Measurements from ENCODE around the gene TUBB2B.
"Not testable (repeated sequence)": the region's sequence is repeated elsewhere in the genome, so short reads cannot be mapped to it uniquely, and the experiment has no call there.

The TUBB2B gene

GRCh38 chr6:3242768-3243167 is 15.3 kb upstream of the TUBB2B start:
- no peaks in the 10 kb centered on the region for H3K9me3 ChIP-seq (ENCODE audit: control insufficient read depth, insufficient read depth, low read length)
- H3K4me3 ChIP-seq (ENCODE audit: low read depth, low read length), result no peak overlapping the region
- H3K9ac ChIP-seq (ENCODE audit: low read depth, low read length), result no peak overlapping the region
- no peak overlapping the region for H3K27ac ChIP-seq (ENCODE audit: low read depth, low read length)
- peaks cover 6% of the 10 kb centered on the region for H3K4me1 ChIP-seq (ENCODE audit: control insufficient read depth, insufficient read depth, low read length)
- no peaks in the 10 kb centered on the region for H3K27me3 ChIP-seq (ENCODE audit: control insufficient read depth, insufficient read depth, low read length)
- H3K36me3 ChIP-seq (ENCODE audit: control insufficient read depth, insufficient read depth, low read length), result no peaks in the 10 kb centered on the region

- not testable (repeated sequence) for H3K9me3 ChIP-seq (ENCODE audit: control insufficient read depth, insufficient read depth, low read length); H3K4me3 ChIP-seq (ENCODE audit: low read depth, low read length); H3K9ac ChIP-seq (ENCODE audit: low read depth, low read length); H3K27me3 ChIP-seq (ENCODE audit: control insufficient read depth, insufficient read depth, low read length); H3K27ac ChIP-seq (ENCODE audit: low read depth, low read length); H3K4me1 ChIP-seq (ENCODE audit: control insufficient read depth, insufficient read depth, low read length); H3K36me3 ChIP-seq (ENCODE audit: control insufficient read depth, insufficient read depth, low read length)
Observed at GRCh38 chr6:3241745-3242144, 14.3 kb upstream of the TUBB2B start.

GRCh38 chr6:3240595-3240994 is 13.1 kb upstream of the TUBB2B start:
- H3K27ac ChIP-seq (ENCODE audit: low read depth, low read length), result no peak overlapping the region
- no peak overlapping the region for H3K9ac ChIP-seq (ENCODE audit: low read depth, low read length)
- H3K4me3 ChIP-seq (ENCODE audit: low read depth, low read length), result no peak overlapping the region
- no peaks in the 10 kb centered on the region for H3K36me3 ChIP-seq (ENCODE audit: control insufficient read depth, insufficient read depth, low read length)
- H3K4me1 ChIP-seq (ENCODE audit: control insufficient read depth, insufficient read depth, low read length), result peaks cover 1% of the 10 kb centered on the region; the same call in 1 of the 2 replicates
- no peaks in the 10 kb centered on the region for H3K9me3 ChIP-seq (ENCODE audit: control insufficient read depth, insufficient read depth, low read length)
- no peaks in the 10 kb centered on the region for H3K27me3 ChIP-seq (ENCODE audit: control insufficient read depth, insufficient read depth, low read length)

- Histone ChIP-seq H3K4me3 (ENCODE audit: low read depth, low read length) (no peak overlapping the region), H3K9me3 (ENCODE audit: control insufficient read depth, insufficient read depth, low read length) (no peaks in the 10 kb centered on the region), H3K9ac (ENCODE audit: low read depth, low read length) (no peak overlapping the region), H3K36me3 (ENCODE audit: control insufficient read depth, insufficient read depth, low read length) (no peaks in the 10 kb centered on the region), H3K27me3 (ENCODE audit: control insufficient read depth, insufficient read depth, low read length) (no peaks in the 10 kb centered on the region), H3K27ac (ENCODE audit: low read depth, low read length) (no peak overlapping the region), H3K4me1 (ENCODE audit: control insufficient read depth, insufficient read depth, low read length) (peaks cover 5% of the 10 kb centered on the region; the same call in 1 of the 2 replicates)
Observed at GRCh38 chr6:3239110-3239830, 11.8 kb upstream of the TUBB2B start.

- Histone ChIP-seq H3K4me3 (ENCODE audit: low read depth, low read length) (no peak overlapping the region), H3K36me3 (ENCODE audit: control insufficient read depth, insufficient read depth, low read length) (no peaks in the 10 kb centered on the region), H3K27me3 (ENCODE audit: control insufficient read depth, insufficient read depth, low read length) (peaks cover 5% of the 10 kb centered on the region), H3K27ac (ENCODE audit: low read depth, low read length) (no peak overlapping the region), H3K9ac (ENCODE audit: low read depth, low read length) (no peak overlapping the region), H3K9me3 (ENCODE audit: control insufficient read depth, insufficient read depth, low read length) (no peaks in the 10 kb centered on the region), H3K4me1 (ENCODE audit: control insufficient read depth, insufficient read depth, low read length) (peaks cover 5% of the 10 kb centered on the region; the same call in 1 of the 2 replicates)
Observed at GRCh38 chr6:3237761-3238662, 10.6 kb upstream of the TUBB2B start.

- Histone ChIP-seq H3K4me3 (ENCODE audit: low read depth, low read length) (no peak overlapping the region), H3K27me3 (ENCODE audit: control insufficient read depth, insufficient read depth, low read length) (peaks cover 19% of the 10 kb centered on the region), H3K9me3 (ENCODE audit: control insufficient read depth, insufficient read depth, low read length) (no peaks in the 10 kb centered on the region)
Observed at GRCh38 chr6:3236005-3236404, 8.6 kb upstream of the TUBB2B start.

GRCh38 chr6:3235486-3235885 is 8.0 kb upstream of the TUBB2B start:
- Histone ChIP-seq H3K9ac (ENCODE audit: low read depth, low read length) (no peak overlapping the region), H3K4me1 (ENCODE audit: control insufficient read depth, insufficient read depth, low read length) (peaks cover 11% of the 10 kb centered on the region), H3K9me3 (ENCODE audit: control insufficient read depth, insufficient read depth, low read length) (no peaks in the 10 kb centered on the region), H3K4me3 (ENCODE audit: low read depth, low read length) (no peak overlapping the region), H3K27ac (ENCODE audit: low read depth, low read length) (no peak overlapping the region), H3K27me3 (ENCODE audit: control insufficient read depth, insufficient read depth, low read length) (peaks cover 23% of the 10 kb centered on the region), H3K36me3 (ENCODE audit: control insufficient read depth, insufficient read depth, low read length) (no peaks in the 10 kb centered on the region)

More at GRCh38 chr6:3236005-3236404, 8.6 kb upstream of the TUBB2B start:
- Histone ChIP-seq H3K36me3 (ENCODE audit: control insufficient read depth, insufficient read depth, low read length) (no peaks in the 10 kb centered on the region), H3K9ac (ENCODE audit: low read depth, low read length) (no peak overlapping the region), H3K4me1 (ENCODE audit: control insufficient read depth, insufficient read depth, low read length) (peaks cover 6% of the 10 kb centered on the region; the same call in 1 of the 2 replicates), H3K27ac (ENCODE audit: low read depth, low read length) (no peak overlapping the region)

GRCh38 chr6:3233904-3234303 is 6.5 kb upstream of the TUBB2B start:
- Histone ChIP-seq H3K4me1 (ENCODE audit: control insufficient read depth, insufficient read depth, low read length) (peaks cover 23% of the 10 kb centered on the region), H3K9ac (ENCODE audit: low read depth, low read length) (no peak overlapping the region), H3K9me3 (ENCODE audit: control insufficient read depth, insufficient read depth, low read length) (no peaks in the 10 kb centered on the region), H3K27me3 (ENCODE audit: control insufficient read depth, insufficient read depth, low read length) (peaks cover 39% of the 10 kb centered on the region), H3K4me3 (ENCODE audit: low read depth, low read length) (no peak overlapping the region), H3K36me3 (ENCODE audit: control insufficient read depth, insufficient read depth, low read length) (no peaks in the 10 kb centered on the region), H3K27ac (ENCODE audit: low read depth, low read length) (no peak overlapping the region)

GRCh38 chr6:3233321-3233720 is 5.9 kb upstream of the TUBB2B start:
- Histone ChIP-seq H3K9me3 (ENCODE audit: control insufficient read depth, insufficient read depth, low read length) (no peaks in the 10 kb centered on the region), H3K27me3 (ENCODE audit: control insufficient read depth, insufficient read depth, low read length) (peaks cover 43% of the 10 kb centered on the region), H3K9ac (ENCODE audit: low read depth, low read length) (no peak overlapping the region), H3K4me1 (ENCODE audit: control insufficient read depth, insufficient read depth, low read length) (peaks cover 24% of the 10 kb centered on the region), H3K4me3 (ENCODE audit: low read depth, low read length) (no peak overlapping the region), H3K36me3 (ENCODE audit: control insufficient read depth, insufficient read depth, low read length) (no peaks in the 10 kb centered on the region), H3K27ac (ENCODE audit: low read depth, low read length) (no peak overlapping the region)

GRCh38 chr6:3232017-3232945 is 4.8 kb upstream of the TUBB2B start:
- no peaks in the 10 kb centered on the region for H3K36me3 ChIP-seq (ENCODE audit: control insufficient read depth, insufficient read depth, low read length)
- H3K9ac ChIP-seq (ENCODE audit: low read depth, low read length), result peak overlapping the region; percentile 55
- H3K27ac ChIP-seq (ENCODE audit: low read depth, low read length), result peak overlapping the region; percentile 88
- peaks cover 24% of the 10 kb centered on the region for H3K4me1 ChIP-seq (ENCODE audit: control insufficient read depth, insufficient read depth, low read length)
- H3K27me3 ChIP-seq (ENCODE audit: control insufficient read depth, insufficient read depth, low read length), result peaks cover 43% of the 10 kb centered on the region
- H3K9me3 ChIP-seq (ENCODE audit: control insufficient read depth, insufficient read depth, low read length), result no peaks in the 10 kb centered on the region
- H3K4me3 ChIP-seq (ENCODE audit: low read depth, low read length), result peak overlapping the region; percentile 92

Data from HUES48 (cell line).